Activated CD8-positive, alpha-beta memory T cell treated with anti-CD3 and anti-CD28 coated beads, Interleukin-2, amount 50 U/mL, for 24 hours (primary cell): ENCODE measurements around the gene FUT2.
A peak's percentile ranks its signal among the peaks of the same experiment; 100 is the strongest.
"Not testable (repeated sequence)": the region's sequence is repeated elsewhere in the genome, so short reads cannot be mapped to it uniquely, and the experiment has no call there.

ENCODE experiments used
- DNase-seq: peaks from one replicate; pipeline ENCODE4 v3.0.0-alpha.2; 2020; ENCODE audit errors: extremely low read depth

The FUT2 gene

DNA sequence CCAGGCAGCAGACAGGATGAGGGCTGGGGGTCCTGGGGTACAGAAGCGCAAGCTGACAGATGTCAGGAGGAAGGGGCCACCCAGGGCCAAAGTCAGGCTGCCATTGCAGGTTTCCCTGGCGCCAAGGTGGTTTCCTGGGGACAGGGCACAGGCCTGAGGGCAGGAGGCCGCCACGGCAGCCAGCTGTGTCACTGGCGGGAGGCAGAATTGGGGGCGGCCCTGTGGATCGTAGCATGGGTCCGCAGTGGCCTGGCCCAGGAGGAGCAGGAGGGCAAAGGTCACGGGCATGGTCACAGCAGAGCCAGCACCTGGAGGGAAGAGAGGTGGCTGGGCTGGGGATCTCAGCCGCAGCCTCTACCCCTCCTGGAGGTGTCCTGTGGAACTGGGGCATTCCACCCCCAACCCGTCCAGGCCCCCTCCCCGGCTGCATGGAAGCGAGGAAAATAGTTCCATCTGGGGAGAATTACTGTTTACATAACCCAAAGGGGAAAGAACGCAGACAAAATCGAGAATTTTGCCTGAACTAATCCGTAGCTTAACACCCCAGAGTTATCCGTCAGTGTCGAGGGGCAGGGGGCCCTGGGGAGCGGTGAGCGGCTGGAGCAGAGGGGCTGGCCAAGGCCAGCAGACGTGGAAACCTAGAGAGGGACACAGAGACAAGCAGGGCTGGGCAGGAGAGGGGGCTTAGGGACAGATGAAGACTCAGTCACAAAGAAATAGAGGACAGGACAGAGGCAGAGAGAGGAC lies 24.9 kb upstream of the FUT2 start:
- DNase-seq, result no peak

DNA sequence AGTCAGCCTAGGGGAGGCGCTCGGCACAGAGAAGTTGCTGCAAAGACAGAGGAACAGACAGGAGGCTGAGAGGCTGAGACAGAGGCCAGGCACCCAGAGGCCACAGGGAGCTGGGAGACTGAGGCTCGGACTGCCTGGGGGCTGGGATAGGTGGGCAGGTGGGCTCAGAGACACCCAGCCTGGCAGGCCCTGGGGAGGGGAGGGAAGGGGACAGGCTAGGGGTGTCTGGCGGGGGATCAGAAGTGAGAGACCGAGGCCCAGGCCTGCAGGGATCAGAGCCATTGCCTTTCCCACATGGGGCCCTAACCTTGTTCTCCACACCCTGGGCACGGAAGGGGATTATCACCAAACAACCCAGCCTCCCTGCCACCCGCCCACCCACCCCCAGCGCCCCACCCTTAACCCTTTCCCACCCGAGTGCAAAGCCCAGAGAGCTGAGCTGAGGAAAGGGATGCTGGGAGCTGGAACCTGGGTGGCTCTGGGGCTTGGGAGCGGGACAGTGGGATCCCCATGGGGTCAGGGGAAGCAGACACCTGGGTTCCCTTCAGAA lies 24.2 kb upstream of the FUT2 start:
- DNase-seq, result no peak

GRCh38 chr19:48672994-48673393 lies 22.8 kb upstream of the FUT2 start, which contains the start of gene NTN5:
TSS of gene NTN5 (minus strand) at chr19:48673017. CDS start at chr19:48670986, 2,031 bp downstream.
- no peak for DNase-seq

- DNase-seq, result no peak
These were observed 22.2 kb upstream of the FUT2 start for GRCh38 chr19:48673436-48674100.

GRCh38 chr19:48674216-48674809 lies 21.5 kb upstream of the FUT2 start:
- no peak for DNase-seq

DNA sequence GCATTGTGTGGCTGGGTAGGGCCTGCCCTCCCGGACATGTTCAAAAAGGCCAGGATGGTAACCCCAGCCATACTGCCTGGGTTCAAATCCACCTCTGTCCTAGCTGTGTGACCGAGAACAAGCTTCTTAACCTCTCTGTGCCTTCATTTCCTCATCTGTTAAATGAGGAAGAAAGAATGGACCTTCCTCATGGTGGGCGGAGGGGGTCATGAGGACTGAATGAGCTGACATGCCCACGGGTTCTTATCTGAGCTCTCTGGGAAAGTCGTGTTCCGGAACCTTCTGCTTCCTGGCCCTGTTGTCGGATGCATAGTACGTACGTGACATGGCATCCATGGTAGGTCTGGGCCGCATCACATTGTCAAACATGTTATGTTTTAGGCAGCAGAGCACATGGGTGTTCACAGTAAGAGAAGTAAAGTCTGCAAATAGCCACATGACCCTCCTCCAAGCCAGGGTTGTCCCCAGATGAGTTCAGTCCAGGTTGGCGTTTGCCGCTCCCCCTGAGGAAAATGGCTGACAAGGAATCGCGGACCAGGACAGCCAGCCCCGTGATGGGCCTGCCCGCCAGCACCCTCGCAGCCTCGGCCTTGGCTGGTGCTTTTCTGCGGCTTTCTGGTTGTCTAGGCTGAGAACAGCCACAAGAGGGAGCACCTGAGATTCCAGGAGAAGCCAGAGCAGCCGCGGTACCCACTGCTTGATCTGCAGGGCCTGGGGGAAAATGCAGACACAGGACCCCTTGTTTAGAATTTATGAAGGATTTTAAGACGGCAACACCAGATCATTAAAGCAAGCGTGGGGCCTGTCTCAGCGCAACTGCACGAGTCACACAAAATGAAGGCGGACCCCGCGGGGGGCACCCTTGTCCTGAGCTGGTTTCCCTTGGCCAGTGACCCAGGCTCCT lies 20.6 kb upstream of the FUT2 start:
- DNase-seq, result peak; percentile 51

GRCh38 chr19:48676487-48676886 lies 19.3 kb upstream of the FUT2 start:
- no peak for DNase-seq

- no peak for DNase-seq
These were observed 18.9 kb upstream of the FUT2 start for GRCh38 chr19:48676887-48677286.

GRCh38 chr19:48678201-48678600 lies 17.6 kb upstream of the FUT2 start:
- no peak for DNase-seq

DNA sequence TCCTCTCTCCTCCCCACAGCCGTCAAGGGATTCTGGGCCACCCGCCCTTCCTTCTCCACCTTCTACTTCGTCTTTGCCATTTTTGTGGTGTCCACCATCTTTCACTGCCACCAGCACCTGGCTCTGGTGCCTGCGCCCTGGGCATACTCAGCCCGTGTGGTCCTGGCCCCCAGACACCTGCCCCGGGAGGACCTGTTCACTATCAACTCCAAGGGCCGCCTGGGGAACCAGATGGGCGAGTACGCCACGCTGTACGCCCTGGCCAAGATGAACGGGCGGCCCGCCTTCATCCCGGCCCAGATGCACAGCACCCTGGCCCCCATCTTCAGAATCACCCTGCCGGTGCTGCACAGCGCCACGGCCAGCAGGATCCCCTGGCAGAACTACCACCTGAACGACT lies 15.8 kb upstream of the FUT2 start:
- not testable (repeated sequence) for DNase-seq

DNA sequence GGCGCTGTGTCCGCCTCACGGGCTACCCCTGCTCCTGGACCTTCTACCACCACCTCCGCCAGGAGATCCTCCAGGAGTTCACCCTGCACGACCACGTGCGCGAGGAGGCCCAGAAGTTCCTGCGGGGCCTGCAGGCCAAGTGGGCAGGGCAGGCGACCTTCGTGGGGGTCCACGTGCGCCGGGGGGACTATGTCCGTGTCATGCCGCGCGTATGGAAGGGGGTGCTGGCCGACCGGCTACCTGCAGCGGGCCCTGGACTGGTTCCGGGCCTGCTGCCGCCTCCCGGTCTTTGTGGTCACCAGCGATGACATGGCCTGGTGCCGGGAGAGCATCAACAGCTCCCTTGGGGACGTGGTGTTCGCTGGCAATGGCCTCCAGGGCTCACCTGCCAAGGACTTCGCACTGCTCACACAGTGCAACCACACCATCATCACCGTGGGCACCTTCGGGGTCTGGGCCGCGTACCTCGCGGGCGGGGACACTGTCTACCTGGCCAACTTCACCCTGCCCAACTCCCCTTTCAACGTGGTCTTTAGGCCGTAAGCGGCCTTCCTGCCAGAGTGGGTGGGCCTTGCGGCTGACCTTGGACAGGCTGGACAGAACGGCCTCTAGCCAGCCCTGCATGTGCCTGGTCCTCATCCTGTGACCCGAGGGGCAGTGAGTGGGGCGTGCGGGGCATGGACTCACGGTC lies 15.2 kb upstream of the FUT2 start:
- no peak for DNase-seq

GRCh38 chr19:48681127-48681470 lies 14.7 kb upstream of the FUT2 start:
- DNase-seq, result no peak

GRCh38 chr19:48683349-48683748 lies 12.4 kb upstream of the FUT2 start:
- DNase-seq, result peak; percentile 6

DNA sequence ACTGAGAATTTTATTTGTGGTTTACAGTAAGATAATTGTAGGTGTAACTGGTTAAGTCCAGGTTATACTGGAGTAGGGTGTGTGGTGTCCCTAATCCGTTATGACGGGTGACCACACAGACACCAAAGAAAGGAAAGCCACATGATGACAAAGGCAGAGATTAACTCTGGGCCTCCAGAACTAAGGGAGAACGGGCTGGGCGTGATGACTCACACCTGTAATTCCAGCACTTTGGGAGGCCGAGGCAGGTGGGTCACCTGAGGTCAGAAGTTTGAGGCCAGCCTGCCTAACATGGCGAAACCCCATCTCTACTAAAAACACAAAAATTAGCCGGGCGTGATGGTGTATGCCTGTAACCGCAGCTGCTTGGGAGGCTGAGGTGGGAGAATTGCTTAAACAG lies 10.2 kb upstream of the FUT2 start:
- DNase-seq, result no peak

GRCh38 chr19:48686088-48686487 lies 9.7 kb upstream of the FUT2 start:
- DNase-seq, result no peak

DNA sequence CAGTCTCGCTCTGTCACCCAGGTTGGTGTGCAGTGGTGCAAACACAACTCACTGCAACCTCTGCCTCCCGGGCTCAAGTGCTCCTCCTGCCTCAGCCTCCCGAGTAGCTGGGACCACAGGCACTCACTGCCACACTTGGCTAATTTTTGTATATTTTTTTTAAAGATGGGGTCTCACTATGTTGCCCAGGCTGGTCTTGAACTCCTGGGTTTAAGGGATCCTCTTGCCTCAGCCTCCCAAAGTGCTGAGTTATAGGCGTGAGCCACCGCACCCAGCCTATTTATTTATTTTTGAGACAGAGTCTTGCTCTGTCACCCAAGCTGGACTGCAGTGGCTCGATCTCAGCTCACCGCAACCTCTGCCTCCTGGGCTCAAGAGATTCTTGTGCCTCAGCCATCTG lies 9.1 kb upstream of the FUT2 start:
- DNase-seq, result not testable (repeated sequence)

DNA sequence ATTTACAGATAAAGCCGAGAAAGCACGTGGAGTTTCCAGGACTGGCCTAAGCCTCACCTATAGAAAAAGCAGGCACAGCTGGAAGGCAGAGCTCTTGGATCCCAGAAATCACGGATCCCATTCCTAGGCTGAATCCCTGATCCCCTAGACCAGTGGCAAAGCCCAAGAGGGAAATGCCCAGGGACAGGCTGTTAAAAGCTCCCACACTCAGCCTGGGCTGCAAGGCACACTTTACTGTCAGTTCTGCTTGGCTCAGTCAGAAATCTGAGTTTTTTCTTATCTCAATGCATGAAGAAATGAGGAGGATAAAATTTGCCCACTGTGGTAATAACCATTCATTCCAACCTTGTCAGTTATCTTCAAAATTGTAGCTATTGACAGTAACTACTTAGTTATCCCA lies 8.0 kb upstream of the FUT2 start:
- DNase-seq, result no peak

DNA sequence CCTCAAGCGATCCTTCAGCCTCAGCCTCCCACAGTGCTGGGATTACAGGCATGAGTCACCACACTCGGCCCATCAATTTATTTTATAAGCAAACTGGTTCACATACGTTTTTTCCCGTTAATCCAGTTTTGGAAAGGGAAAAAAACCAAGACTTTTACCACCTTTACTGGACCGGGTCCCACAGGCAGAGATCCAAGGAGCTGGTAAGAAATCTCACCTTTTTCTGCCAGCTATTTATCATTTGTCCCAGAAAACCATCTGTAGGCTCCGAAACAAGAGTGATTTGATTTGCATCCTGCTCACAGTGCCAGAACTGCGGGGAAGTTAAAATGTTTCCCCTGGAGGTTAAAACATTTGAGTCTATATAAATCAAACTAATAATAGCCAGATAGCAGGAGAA lies 6.3 kb upstream of the FUT2 start:
- no peak for DNase-seq

DNA sequence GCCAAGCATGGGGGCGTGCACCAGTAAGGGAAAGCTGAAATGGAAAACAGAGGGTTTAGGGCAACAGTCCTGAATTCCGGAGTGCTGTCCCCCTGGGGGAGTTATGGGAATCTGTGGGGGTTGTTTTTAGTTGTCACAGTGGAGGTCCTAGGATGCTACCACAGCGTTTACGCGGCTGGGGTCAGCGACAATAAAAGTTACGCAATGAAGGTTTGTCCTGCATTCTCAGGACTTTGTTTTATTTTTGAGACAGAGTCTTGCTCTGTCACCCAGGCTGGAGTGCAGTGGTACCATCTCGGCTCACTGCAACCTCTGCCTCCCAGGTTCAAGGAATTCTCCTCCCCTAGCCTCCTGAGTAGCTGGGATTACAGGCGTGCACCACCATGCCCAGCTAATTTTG lies 2.1 kb upstream of the FUT2 start:
- DNase-seq, result not testable (repeated sequence)

GRCh38 chr19:48696353-48697010 lies 711 bp downstream of the FUT2 start:
- DNase-seq, result no peak

DNA sequence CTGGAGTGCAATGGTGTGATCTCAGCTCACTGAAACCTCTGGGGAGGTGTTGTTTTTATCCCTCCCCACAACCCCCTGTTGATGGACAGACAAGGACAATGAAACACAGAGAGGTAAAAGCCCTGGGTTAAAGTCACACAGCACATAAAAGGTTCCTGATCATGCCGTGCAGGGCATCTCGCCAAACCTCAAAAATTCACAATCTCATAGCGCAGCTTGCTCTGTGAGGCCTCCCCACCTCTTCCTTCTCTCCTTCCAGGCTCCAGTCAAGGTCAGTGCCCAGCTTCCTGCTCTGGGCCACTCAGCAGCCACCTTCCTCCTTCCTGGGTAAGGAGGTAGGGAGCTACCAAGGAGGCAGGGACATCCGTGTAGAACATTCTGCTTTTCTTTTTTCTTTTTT lies 2.3 kb downstream of the FUT2 start:
- DNase-seq, result no peak
